ENCODE measurements around the gene DNAJB8. TPM values are rescaled to one million over a fixed set of nuclear protein-coding genes. Genes with fewer than 3 reads are reported as not detected.

The DNAJB8 gene
- total RNA-seq, 1 donor from 2014 or later = not detected

GRCh38 chr3:128494367-128494650, 27.6 kb upstream of the DNAJB8 start:
- no peak for DNase-seq (ENCODE audit: low read depth, low spot score)

DNA sequence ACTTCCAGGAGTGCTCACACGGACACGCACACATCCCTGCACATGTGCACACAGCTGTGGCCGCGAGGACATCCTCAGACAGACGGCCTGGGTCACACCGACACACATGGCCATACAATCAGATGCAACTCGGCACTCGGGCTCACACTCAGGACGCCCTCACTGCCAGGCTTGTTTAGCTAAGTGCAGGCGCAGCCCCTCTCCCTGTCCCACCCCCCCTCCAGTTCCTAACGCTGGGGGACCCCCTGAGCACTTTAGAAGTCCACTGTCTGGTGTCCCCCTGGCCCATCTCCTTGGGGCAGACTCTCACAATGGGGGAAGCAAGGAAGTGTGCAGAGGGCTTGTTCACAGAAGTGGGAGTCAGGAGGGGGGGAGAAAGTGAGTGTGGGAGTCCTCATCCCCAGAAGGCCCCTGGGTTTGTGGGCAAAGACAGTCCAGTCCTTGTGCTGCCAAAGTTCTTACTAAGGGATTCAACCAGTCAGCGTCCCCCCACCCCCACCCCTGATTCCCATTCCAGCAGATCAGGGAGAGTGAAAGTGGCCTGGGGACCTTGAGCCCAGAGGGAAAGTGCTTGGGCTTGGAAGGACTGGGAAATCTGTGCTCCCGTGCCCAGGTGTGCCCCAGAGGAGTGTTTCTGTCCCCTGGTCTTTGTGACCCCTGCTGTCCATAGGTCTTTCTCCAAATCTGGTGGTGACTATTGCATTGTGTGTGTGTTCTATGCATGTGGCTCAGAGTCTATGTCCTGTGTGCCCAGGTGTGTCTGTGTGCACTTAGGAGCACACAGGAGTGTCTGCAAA, 27.1 kb upstream of the DNAJB8 start:
- DNase-seq (ENCODE audit: low read depth, low spot score) = no peak

DNA sequence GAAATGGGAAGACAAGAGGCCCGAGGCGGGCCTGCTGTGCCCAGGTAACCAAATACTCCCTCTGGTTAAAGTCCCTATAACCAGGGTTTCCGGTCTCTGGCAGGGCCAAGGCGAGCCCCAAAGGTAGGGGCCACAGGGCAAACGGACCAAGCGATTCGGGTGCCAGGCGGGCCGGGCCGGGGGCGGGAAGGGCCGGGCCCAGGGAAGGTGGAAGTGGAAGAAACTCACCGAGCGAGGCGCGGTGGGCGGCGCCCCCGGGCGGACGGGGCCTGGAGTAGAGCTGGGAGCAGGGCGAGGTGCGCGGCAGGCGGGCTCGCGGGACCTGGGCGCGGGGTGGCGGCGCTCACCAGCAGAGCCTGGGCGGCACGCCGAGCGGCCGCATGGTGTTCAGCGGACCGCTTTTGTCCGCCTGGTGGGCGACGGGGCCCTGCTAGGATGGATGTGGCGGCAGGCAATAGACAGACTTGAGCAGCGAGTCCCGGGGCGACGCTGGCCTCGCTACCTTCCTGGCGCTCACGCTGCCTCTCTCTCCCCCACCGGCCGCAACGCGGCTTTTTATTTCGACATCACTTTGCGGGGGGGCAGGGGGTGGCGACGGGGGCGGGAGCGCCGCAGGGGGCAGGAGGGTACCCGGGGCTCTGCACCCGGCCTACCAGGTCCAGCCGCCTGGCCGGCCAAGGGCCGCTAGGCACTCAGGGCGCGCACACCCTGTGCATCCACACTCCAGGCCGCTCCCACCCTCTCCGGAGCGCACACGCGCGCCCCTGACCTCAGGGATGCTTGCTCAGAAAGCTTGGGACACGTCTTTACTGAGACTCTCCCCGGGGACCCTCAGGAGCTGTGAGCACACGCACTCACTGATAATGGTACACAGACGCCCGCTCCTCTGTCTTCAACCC, 26.2 kb upstream of the DNAJB8 start, which contains the start of gene GATA2:
Gene GATA2, minus strand, starts transcription at position 531 of the 899 bp plus-strand sequence. CDS start 6,170 bp downstream, outside the sequence.
- no peak for DNase-seq (ENCODE audit: low read depth, low spot score)

DNA sequence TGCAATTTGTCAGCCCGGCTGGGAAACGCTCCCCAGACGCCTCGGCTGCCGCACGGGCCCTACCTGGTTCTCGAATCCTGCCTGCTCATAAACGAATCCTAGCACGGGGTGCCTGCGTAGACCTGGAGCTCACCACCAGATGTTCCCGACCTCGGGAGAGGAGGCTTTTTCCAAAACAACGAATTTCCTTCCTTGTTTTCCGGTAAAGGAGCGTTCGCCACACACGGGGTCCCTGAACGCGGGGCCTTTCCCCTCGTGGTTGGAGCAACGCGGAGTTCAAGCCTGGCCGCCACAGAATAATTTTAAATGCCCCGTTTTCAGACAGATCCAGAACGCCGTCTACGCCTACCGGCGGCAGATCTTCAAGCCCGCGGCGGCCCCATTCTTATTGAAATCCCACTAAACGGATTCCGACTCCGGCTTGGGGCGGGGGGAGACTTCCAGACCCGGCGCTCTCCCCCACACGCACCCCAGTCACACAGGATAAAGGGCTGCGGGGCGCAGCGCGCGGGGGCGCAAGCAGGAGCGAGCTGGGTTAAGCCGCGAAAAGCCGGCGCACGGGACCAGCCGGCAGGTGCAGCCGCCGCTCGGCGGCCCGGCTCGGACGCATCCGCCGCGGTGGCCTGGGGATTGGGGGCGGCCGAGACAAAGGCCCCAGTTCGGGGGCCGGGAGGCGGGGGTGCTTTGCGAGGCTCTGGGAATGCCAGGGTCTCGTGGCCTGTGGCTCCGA, 25.4 kb upstream of the DNAJB8 start:
- DNase-seq (ENCODE audit: low read depth, low spot score) = no peak

DNA sequence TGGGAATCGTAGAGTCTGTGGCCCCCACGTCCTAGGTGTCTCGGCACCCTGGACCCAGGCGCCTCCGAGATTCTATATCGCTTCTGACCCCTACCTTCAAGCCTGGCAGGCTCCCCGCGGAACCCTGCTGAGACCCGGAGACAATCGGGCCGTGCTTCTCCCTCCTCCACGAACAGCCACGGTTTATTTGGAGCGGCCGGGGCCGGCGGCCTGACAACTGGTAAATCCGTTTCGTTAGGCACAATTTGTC, 24.9 kb upstream of the DNAJB8 start:
- no peak for DNase-seq (ENCODE audit: low read depth, low spot score)

DNA sequence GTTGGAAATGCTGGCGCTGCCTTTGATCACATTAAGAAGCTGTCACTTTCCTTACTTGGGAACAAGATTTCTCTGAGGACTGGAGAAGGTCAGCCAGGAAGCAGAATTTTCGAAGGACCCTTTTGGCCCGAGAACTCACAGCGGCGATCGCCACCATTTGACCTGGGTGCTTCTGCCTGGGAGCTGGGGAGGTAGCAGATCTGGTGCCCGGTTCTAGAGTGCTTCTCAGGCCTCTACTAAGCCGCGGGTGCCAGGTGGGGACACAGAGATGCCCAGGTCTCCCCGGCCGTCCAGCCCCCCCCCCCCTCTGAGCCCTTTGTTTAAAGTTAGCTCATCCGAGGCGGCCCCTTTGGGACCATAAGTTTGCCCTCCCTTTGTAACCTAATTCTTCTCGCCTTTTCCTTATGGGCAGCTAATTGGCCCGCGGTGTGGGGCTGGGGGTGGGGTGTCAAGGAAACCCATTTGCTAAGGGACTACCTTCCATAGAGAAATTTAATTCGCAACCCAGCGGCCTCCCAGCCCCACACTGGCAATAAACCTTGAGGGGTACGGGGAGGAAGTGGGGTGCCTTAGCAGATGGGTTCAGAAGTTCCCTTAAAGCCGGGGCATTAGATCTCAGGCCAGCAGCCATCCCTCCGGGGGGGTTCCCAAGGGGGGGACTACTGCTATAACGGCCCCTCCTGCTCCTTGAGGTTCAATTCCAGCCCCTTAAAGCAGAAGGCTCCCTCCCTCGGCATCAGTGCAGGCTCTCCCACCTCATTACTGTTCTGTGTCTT, 24.4 kb upstream of the DNAJB8 start:
- DNase-seq (ENCODE audit: low read depth, low spot score) = no peak

- DNase-seq (ENCODE audit: low read depth, low spot score) = no peak
These were observed 23.9 kb upstream of the DNAJB8 start for GRCh38 chr3:128490650-128490914.

- no peak for DNase-seq (ENCODE audit: low read depth, low spot score)
These were observed 23.4 kb upstream of the DNAJB8 start for GRCh38 chr3:128489927-128490649.

- DNase-seq (ENCODE audit: low read depth, low spot score) = no peak
These were observed 22.9 kb upstream of the DNAJB8 start for GRCh38 chr3:128489674-128489926.

DNA sequence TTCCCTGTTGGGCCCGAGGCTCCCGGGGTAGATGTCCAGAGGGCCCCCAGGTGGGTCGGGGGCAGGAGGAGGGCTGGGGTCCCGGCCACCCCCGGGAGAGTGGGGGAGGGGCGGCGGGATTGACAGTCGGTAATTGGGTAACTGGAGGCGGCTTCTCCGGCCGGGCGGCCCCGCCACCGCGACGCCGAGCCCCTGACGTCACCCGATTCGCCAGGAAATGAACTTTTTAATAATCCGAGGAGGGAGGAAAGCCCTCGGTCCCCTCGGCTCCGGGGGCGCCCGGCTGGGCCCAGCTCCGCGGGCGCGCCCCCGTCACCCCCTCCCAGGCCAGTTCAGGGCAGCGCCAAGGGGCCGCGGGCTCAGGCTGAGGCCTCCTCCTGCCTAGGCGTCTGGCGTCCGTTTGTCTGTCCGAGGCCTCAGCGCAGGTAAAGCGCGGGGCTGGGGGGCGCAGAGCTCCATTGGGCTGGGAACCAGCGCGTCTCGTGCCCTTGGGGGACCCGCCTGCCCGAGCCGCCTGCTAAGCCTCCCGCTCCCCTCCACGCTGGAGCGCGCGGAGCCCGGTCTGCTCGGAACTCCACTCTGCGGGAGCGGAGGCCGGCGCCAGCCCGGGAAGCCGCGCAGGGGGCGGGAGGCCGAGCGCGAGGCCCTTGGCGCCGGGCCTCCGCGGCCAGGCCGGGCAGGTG, 22.4 kb upstream of the DNAJB8 start:
- no peak for DNase-seq (ENCODE audit: low read depth, low spot score)

GRCh38 chr3:128488636-128488990, 21.9 kb upstream of the DNAJB8 start:
- DNase-seq (ENCODE audit: low read depth, low spot score) = no peak

DNA sequence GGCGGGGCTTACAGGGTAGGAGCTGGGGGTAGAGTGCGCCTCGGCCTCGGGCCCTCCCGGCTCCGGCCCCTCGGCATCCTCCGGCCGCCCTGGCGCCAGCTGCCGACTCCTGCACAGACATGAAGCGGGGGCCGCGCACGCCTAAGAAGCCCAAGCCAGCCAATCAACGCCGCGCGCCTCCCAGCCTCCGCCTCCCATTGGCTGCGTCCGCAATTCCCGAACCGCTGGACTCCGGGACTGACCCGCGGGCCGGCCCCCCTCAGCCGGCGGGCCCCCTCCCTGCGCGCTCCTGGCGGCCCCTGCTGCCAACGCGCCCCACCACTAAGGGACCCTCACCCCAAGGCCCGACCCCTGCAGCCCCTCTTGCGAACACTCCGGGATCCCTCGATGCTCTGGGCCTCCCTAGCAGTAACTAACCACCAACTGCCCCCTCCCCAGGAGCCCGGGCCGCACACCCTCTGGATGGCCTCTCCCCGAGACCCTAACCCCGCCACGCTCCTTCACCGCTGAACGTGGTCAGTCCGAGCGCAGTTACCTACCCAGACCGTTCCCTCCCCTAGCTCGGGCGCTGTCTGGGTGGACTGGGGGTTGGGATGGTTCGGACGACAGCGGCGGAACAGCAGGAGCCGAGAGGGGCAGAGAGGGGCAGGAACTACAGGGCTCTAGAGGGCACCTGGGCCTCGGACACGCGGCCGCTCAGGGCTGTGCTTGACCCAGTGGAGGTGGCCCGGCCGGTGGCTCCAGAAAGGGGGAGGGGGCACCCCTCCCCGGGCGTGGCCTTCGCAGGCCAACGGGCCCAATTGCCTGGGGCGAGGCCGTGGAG, 21.3 kb upstream of the DNAJB8 start:
- DNase-seq (ENCODE audit: low read depth, low spot score) = peak; percentile 86

- no peak for DNase-seq (ENCODE audit: low read depth, low spot score)
These were observed 20.8 kb upstream of the DNAJB8 start for GRCh38 chr3:128487538-128487812.

- DNase-seq (ENCODE audit: low read depth, low spot score) = no peak
These were observed 20.2 kb upstream of the DNAJB8 start for GRCh38 chr3:128486681-128487537.

DNA sequence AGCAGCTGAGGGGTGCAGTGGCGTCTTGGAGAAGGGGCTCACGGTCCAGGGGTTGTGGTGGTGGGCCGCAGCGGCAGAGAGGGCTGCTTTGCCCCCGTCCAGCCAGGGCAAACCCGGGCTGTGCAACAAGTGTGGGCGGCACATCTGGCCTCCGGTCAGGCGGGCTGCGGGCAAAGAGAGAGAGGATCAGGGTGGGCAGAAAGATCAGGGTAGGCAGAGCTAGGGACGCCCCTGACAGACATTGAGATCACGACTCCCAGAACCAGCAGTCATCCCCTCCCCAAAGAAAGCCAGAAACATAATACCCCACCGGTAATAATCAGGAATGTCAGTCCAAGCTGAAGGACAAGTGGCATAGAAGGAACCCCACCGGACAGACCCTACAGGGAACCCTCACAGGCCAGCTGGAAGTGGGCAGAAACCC, 19.5 kb upstream of the DNAJB8 start:
- DNase-seq (ENCODE audit: low read depth, low spot score) = no peak

DNA sequence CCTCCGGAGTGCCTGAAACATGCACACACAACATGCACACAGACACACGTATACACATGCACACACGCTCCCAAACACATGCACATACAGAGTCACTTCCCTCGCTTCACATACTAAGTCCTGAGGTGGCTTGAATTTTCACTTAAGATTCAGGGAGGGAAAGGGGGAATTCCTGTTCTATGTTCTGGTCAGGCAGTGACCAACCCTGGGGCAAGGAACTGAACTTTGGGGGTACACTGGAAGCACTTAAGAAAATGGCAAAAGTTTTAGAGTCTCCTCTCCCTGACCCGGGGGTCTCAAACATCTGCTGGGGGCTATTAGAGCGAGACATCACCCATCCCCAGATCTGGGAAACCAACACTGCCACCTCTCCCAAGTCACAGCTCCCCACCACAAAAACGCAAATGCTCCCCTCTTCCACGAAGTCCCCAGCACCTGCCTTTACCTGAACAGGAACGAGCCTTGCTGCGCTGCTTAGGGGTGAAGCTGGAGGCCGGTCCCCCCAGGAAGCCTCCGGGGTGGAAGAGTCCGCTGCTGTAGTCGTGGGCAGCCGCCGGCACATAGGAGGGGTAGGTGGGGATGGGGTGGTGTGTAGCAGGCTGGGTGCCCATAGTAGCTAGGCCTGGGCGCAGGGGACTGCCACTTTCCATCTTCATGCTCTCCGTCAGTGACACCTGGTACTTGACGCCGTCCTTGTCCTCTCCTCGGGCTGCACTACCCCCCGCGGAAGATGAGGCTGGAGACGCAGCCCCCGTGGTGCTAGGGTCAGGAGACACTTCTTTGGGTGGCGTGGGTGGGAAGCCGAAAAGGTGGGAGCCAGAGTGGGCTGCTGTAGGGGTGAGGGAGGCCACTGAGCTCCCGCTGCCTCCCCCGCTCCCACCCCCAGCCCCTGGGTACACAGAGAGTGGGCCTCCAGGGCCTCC, 18.9 kb upstream of the DNAJB8 start:
- no peak for DNase-seq (ENCODE audit: low read depth, low spot score)

- DNase-seq (ENCODE audit: low read depth, low spot score) = no peak
These were observed 18.0 kb upstream of the DNAJB8 start for GRCh38 chr3:128484404-128485281.

Data from pulmonary artery endothelial cell (primary cell).